DOHH2 (cell line): ENCODE results near the gene TXNDC5.
"Not testable (repeated sequence)": the region's sequence is repeated elsewhere in the genome, so short reads cannot be mapped to it uniquely, and the experiment has no call there.

Experiments used
- H3F3A ChIP-seq: fragments of 200-600 bp; sonication (generic), shearing (Covaris generic); 2 replicates; pipeline ENCODE4 v1.6.0; 2016; ENCODE audit warnings: antibody characterized with exemption, mild to moderate bottlenecking; ENCODE audit not compliant: control insufficient read depth, insufficient read depth
- H3K27ac ChIP-seq: fragments of 200-600 bp; sonication (generic); 2 replicates; pipeline ENCODE4 v1.5.1; 2014; ENCODE audit warnings: low read depth, mild to moderate bottlenecking, low read length, moderate library complexity
- H3K27me3 ChIP-seq: fragments of 200-600 bp; sonication (generic); 2 replicates; pipeline ENCODE4 v1.6.1; 2014; ENCODE audit warnings: mild to moderate bottlenecking, low read length, mixed read lengths; ENCODE audit not compliant: control insufficient read depth
- H3K36me3 ChIP-seq: fragments of 200-600 bp; sonication (generic); 2 replicates; pipeline ENCODE4 v1.6.1; 2014; ENCODE audit warnings: mild to moderate bottlenecking, low read length, moderate library complexity, mixed read lengths; ENCODE audit not compliant: control insufficient read depth
- H3K4me1 ChIP-seq: fragments of 200-600 bp; sonication (generic); 2 replicates; pipeline ENCODE4 v1.6.1; 2014; ENCODE audit warnings: mild to moderate bottlenecking, low read length, mixed read lengths; ENCODE audit not compliant: control insufficient read depth
- H3K4me2 ChIP-seq: fragments of 200-600 bp; sonication (generic); 2 replicates; pipeline ENCODE4 v1.6.0; 2014; ENCODE audit warnings: mild to moderate bottlenecking, low read length, moderate library complexity
- H3K4me3 ChIP-seq: fragments of 200-600 bp; sonication (generic); 2 replicates; pipeline ENCODE4 v1.5.1; 2014; ENCODE audit warnings: mild to moderate bottlenecking, low read length, mixed read lengths
- H3K79me2 ChIP-seq: fragments of 200-600 bp; sonication (generic); 2 replicates; pipeline ENCODE4 v1.6.1; 2014; ENCODE audit warnings: mild to moderate bottlenecking, low read length, mixed read lengths; ENCODE audit not compliant: control insufficient read depth
- H3K9me2 ChIP-seq: fragments of 200-600 bp; sonication (generic); replicated peaks from 2 replicates; pipeline ENCODE4 v1.6.1; 2014; ENCODE audit warnings: mild to moderate bottlenecking, low read length, mixed read lengths; ENCODE audit not compliant: control insufficient read depth
- H3K9me3 ChIP-seq: fragments of 200-600 bp; sonication (generic); 2 replicates; pipeline ENCODE4 v1.6.1; 2014; ENCODE audit warnings: antibody characterized with exemption, low read length, mixed read lengths; ENCODE audit not compliant: control insufficient read depth, insufficient read depth
- H4K20me1 ChIP-seq: fragments of 200-600 bp; sonication (generic); 2 replicates; pipeline ENCODE4 v1.6.0; 2014; ENCODE audit warnings: low read depth, mild to moderate bottlenecking, antibody characterized with exemption, low read length, moderate library complexity; ENCODE audit not compliant: control insufficient read depth, insufficient read depth
- CTCF ChIP-seq: fragments of 200-600 bp; sonication (generic); IDR thresholded peaks from one replicate; pipeline ENCODE4 v1.5.1; 2014; ENCODE audit warnings: antibody characterized with exemption, mild to moderate bottlenecking, low read depth, low read length; ENCODE audit not compliant: poor library complexity, severe bottlenecking
- EZH2phosphoT487 ChIP-seq: fragments of 200-600 bp; sonication (generic); IDR thresholded peaks from 2 replicates; pipeline ENCODE4 v1.6.1; 2017; ENCODE audit warnings: borderline replicate concordance, mild to moderate bottlenecking, antibody characterized with exemption, low read length, moderate library complexity, mixed read lengths

TXNDC5 gene

GRCh38 chr6:7894262-7895124, 16.1 kb downstream of the TXNDC5 start:
- H3K27ac ChIP-seq, result no peak overlapping the region

GRCh38 chr6:7893342-7893741, 17.2 kb downstream of the TXNDC5 start:
- Histone ChIP-seq H3F3A (no peaks in the 10 kb centered on the region), H3K4me3 (no peak overlapping the region), H3K36me3 (peaks cover 98% of the 10 kb centered on the region), H3K27ac (no peak overlapping the region), H3K27me3 (no peaks in the 10 kb centered on the region), H3K4me1 (peaks cover 6% of the 10 kb centered on the region), H3K4me2 (no peak overlapping the region), H3K9me3 (no peaks in the 10 kb centered on the region), H3K79me2 (no peaks in the 10 kb centered on the region), H3K9me2 (no peaks in the 10 kb centered on the region), H4K20me1 (no peaks in the 10 kb centered on the region)
- TF ChIP-seq EZH2phosphoT487 (no peak), CTCF (no peak)

More at GRCh38 chr6:7894262-7895124, 16.1 kb downstream of the TXNDC5 start:
- H3K9me2 ChIP-seq, result no peaks in the 10 kb centered on the region
- H3K4me3 ChIP-seq, result no peak overlapping the region
- no peak for TF ChIP-seq CTCF
- no peak for TF ChIP-seq EZH2phosphoT487
- H3K4me2 ChIP-seq, result no peak overlapping the region
- H3K4me1 ChIP-seq, result peaks cover 12% of the 10 kb centered on the region
- H3K27me3 ChIP-seq, result no peaks in the 10 kb centered on the region
- no peaks in the 10 kb centered on the region for H3F3A ChIP-seq
- peaks cover 3% of the 10 kb centered on the region; the same call in 1 of the 2 replicates for H3K79me2 ChIP-seq
- H3K36me3 ChIP-seq, result peaks cover 98% of the 10 kb centered on the region
- no peaks in the 10 kb centered on the region for H3K9me3 ChIP-seq
- H4K20me1 ChIP-seq, result no peaks in the 10 kb centered on the region

- not testable (repeated sequence) for H3F3A ChIP-seq, H3K9me2 ChIP-seq, H3K4me1 ChIP-seq, H3K79me2 ChIP-seq, H3K4me3 ChIP-seq, H3K27ac ChIP-seq, H4K20me1 ChIP-seq, H3K4me2 ChIP-seq, H3K27me3 ChIP-seq, H3K9me3 ChIP-seq
- H3K36me3 ChIP-seq, result peaks cover 98% of the 10 kb centered on the region
Measured at GRCh38 chr6:7892367-7892766, 18.2 kb downstream of the TXNDC5 start.

GRCh38 chr6:7891078-7891872, 19.3 kb downstream of the TXNDC5 start:
- Histone ChIP-seq H3K79me2 (no peaks in the 10 kb centered on the region), H3K9me3 (no peaks in the 10 kb centered on the region), H3K4me1 (no peaks in the 10 kb centered on the region), H4K20me1 (no peaks in the 10 kb centered on the region), H3K9me2 (no peaks in the 10 kb centered on the region), H3F3A (no peaks in the 10 kb centered on the region), H3K4me3 (no peak overlapping the region), H3K27ac (no peak overlapping the region), H3K27me3 (no peaks in the 10 kb centered on the region), H3K36me3 (peaks cover 98% of the 10 kb centered on the region), H3K4me2 (no peak overlapping the region)
- TF ChIP-seq EZH2phosphoT487 (no peak), CTCF (no peak)
